ENCODE results near the gene TSPAN12.
"Not testable (repeated sequence)": the region's sequence is repeated elsewhere in the genome, so short reads cannot be mapped to it uniquely, and the experiment has no call there.

GRCh38 chr7:120781924-120782323 lies 76.0 kb downstream of the TSPAN12 start:
- TF ChIP-seq CTCF (IDR thresholded peaks at IDR 0.05; ENCODE audit: poor library complexity, severe bottlenecking); EZH2 (IDR thresholded peaks at IDR 0.05; ENCODE audit: borderline replicate concordance, insufficient read depth, low read length, poor library complexity, severe bottlenecking); REST (IDR thresholded peaks at IDR 0.05; ENCODE audit: borderline replicate concordance); POLR2AphosphoS5 (IDR thresholded peaks at IDR 0.05); EP300 (conservative IDR thresholded peaks at IDR 0.05; ENCODE audit: poor library complexity, severe bottlenecking): not testable (repeated sequence)
